Gastrocnemius medialis (tissue), 4 donors: ENCODE measurements around the gene CSF3R.

Experiments
- CTCF ChIP-seq, 5 experiments: fragments of 450-650 bp in 3 of 5; fragments of 200-600 bp in 2 of 5; sonication (generic) in 2 of 5; IDR thresholded peaks in 4 of 5; conservative IDR thresholded peaks in 1 of 5; 1 replicate in 4 of 5; 2 replicates in 1 of 5; pipeline ENCODE4 v1.5.1; 2016 to 2019; ENCODE audit warnings: antibody characterized with exemption in 5 of 5, mild to moderate bottlenecking in 3 of 5, moderate library complexity in 3 of 5
- POLR2A ChIP-seq, 2 donors: fragments of 450-650 bp; IDR thresholded peaks; one replicate each; pipeline ENCODE4 v1.6.1; 2017; ENCODE audit warnings: antibody characterized with exemption in 2 of 2, mild to moderate bottlenecking in 2 of 2, moderate library complexity in 2 of 2

- no peak for TF ChIP-seq CTCF (IDR thresholded peaks at IDR 0.05 in 4 of 5, conservative IDR thresholded peaks at IDR 0.05 in 1 of 5)
- no peak for TF ChIP-seq POLR2A (IDR thresholded peaks at IDR 0.05)
These were observed 10.1 kb downstream of the CSF3R start for GRCh38 chr1:36472656-36473055.
